ENCODE data around the gene PLA1A. TPM values are rescaled to one million over a fixed set of nuclear protein-coding genes. Genes with fewer than 3 reads are reported as not detected.
A peak's percentile ranks its signal among the peaks of the same experiment; 100 is the strongest.
"Not testable (repeated sequence)": the region's sequence is repeated elsewhere in the genome, so short reads cannot be mapped to it uniquely, and the experiment has no call there.

The PLA1A gene
- total and polyA plus RNA-seq, 10 of the 15 experiments (the other 5 are each of a cell fraction or from before 2014, with no cell fraction given) = 2.9 to 106 (median 4.8) TPM

DNA sequence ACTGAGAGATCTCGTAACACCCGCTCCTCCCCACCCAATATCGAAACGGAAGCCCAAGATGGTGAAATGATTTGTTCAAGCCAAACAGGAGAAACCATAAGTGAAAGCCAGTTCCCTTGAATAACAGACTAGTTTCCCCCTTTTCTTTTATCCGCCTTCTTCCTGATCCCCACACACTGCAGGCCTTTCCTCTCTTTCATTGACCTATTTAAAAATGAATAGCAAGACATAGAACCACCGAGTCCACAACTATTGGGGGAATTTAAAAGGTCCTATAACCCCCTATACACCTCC lies 79.9 kb downstream of the PLA1A start (continued):
- TF ChIP-seq ZNF384 (IDR thresholded peaks at IDR 0.05; ENCODE audit: borderline replicate concordance, low read depth, low read length) = no peak

DNA sequence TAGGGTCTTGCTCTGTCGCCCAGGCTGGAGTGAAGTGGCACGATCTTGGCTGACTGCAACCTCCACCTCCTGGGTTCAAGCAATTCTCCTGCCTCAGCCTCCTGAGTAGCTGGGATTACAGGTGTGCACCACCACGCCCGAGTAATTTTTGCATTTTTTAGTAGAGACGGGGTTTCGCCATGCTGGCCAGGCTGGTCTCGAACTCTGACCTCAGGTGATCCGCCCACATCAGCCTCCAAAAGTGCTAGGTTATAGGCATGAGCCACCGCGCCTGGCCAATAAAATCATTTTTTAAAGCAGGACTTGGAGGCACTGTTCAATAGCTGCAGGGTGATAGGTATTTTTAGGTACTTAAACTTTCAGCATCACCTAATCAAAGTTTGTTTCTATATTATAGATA lies 80.5 kb downstream of the PLA1A start:
- peaks cover 38% of the 10 kb centered on the region for H3K79me2 ChIP-seq (ENCODE audit: control insufficient read depth, insufficient read depth, low read length)
- H3K27me3 ChIP-seq (replicated peaks in 1 of 2; ENCODE audit: control insufficient read depth in 2 of 2, insufficient read depth in 2 of 2, low read length in 1 of 2); DNase-seq (ENCODE audit: low read depth, low spot score); H3K4me1 ChIP-seq (ENCODE audit: control insufficient read depth, insufficient read depth, low read length); H4K20me1 ChIP-seq (ENCODE audit: control insufficient read depth, insufficient read depth); BruUV-seq (replicated peaks); H3K4me3 ChIP-seq; H3K9me3 ChIP-seq (replicated peaks; ENCODE audit: control insufficient read depth, insufficient read depth, low read length); H3K36me3 ChIP-seq (ENCODE audit: control insufficient read depth in 2 of 2, insufficient read depth in 2 of 2, low read length in 1 of 2); FAIRE-seq; H3K9ac ChIP-seq (ENCODE audit: control insufficient read depth, insufficient read depth, low read length); intact Hi-C loops (cut with micrococcal nuclease; ENCODE audit: unreplicated experiment); H2AFZ ChIP-seq (ENCODE audit: control insufficient read depth, low read depth, low read length); ATAC-seq: not testable (repeated sequence)
- 91% methylated on average over 10 of the region's 10 CpGs for WGBS (ENCODE audit: insufficient coverage, insufficient replicate concordance, low lambda C conversion rate, missing lambda C conversion rate)
- in situ Hi-C loops (cut with MboI) = loop anchor here (5.0 to 25.0 kb wide), 2 partner anchors 81 to 391 kb away; partner anchors contain the start of genes ARHGAP31 and PLA1A
- SMC1A ChIA-PET (ENCODE audit: uncharacterized antibody, unreplicated experiment) = interaction anchor here (1.0 to 14.0 kb wide), 9 partner anchors 12 to 795 kb away, joined by 3 to 329 read pairs (median 42); partner anchors contain the start of genes CD80 and PLA1A
- POLR2A ChIA-PET = interaction anchor here (0.6 to 8.3 kb wide), 2 partner anchors 77 to 317 kb away, joined by 3 to 104 read pairs; no protein-coding TSS in a partner anchor
- H3K27ac ChIP-seq (ENCODE audit: control insufficient read depth, insufficient read depth) = peak overlapping the region; percentile 95
- H3K4me2 ChIP-seq (ENCODE audit: control insufficient read depth, insufficient read depth) = peak overlapping the region; percentile 93
- 0 out of 2 replicates have a peak, but pooled peaks have one; percentile 4 for TF ChIP-seq PAX8 (IDR thresholded peaks at IDR 0.05)
- RAD21 ChIA-PET (ENCODE audit: unreplicated experiment) = interaction anchor here (1.7 to 7.7 kb wide), 3 partner anchors 41 to 76 kb away, joined by 6 to 158 read pairs (median 18); no protein-coding TSS in a partner anchor
- CTCF ChIA-PET = interaction anchor here (0.8 to 12.2 kb wide), 6 partner anchors 16 to 795 kb away, joined by 3 to 296 read pairs (median 52); partner anchors contain the start of gene CD80

Other genes starting within 250 kb of the PLA1A start
Only the 7 nearest of the 9 such genes appear.
- gene POGLUT1, start 128.9 kb upstream of the PLA1A start, total RNA-seq (2014; rRNA removed) = 19.1 and 22.7 TPM in 2 replicates
- gene POGLUT1, start 128.9 kb upstream of the PLA1A start, total RNA-seq (2014; rRNA removed; fragmentation: Illumina TruSeq; extraction: Trizol) = 18.5 and 19.0 TPM in 2 replicates
- 20.3 and 27.1 TPM in 2 replicates for gene POGLUT1, start 128.9 kb upstream of the PLA1A start, total RNA-seq (2021)
- 38.3 and 53.7 TPM in 2 replicates for gene POGLUT1, start 128.9 kb upstream of the PLA1A start, polyA plus RNA-seq (2011; rRNA removed)
- 19.8 and 22.5 TPM in 2 replicates for gene POGLUT1, start 128.9 kb upstream of the PLA1A start, polyA plus RNA-seq (2014; fragmentation: Illumina TruSeq; extraction: Trizol)
- gene POGLUT1, start 128.9 kb upstream of the PLA1A start, polyA plus RNA-seq (2014; fragmentation: Nextera tagmentation; extraction: Ambion mirVana) = 10 to 100 TPM; 18.3 to 37.9 TPM
- 13.3 and 16.4 TPM in 2 replicates for gene POGLUT1, start 128.9 kb upstream of the PLA1A start, polyA plus RNA-seq (2014; rRNA removed)
- 10 to 100 TPM; 25.7 to 29.3 TPM for gene POGLUT1, start 128.9 kb upstream of the PLA1A start, polyA plus RNA-seq (2016; fragmentation: Nextera tagmentation; extraction: Ambion mirVana)
- 55.5 and 59.3 TPM in 2 replicates for gene TIMMDC1, start 99.3 kb upstream of the PLA1A start, total RNA-seq (2014; rRNA removed)
- gene TIMMDC1, start 99.3 kb upstream of the PLA1A start, total RNA-seq (2014; rRNA removed; fragmentation: Illumina TruSeq; extraction: Trizol) = 52.3 and 55.9 TPM in 2 replicates
- 76.3 and 79.7 TPM in 2 replicates for gene TIMMDC1, start 99.3 kb upstream of the PLA1A start, total RNA-seq (2021)
- 67.9 and 98.2 TPM in 2 replicates for gene TIMMDC1, start 99.3 kb upstream of the PLA1A start, polyA plus RNA-seq (2011; rRNA removed)
- gene TIMMDC1, start 99.3 kb upstream of the PLA1A start, polyA plus RNA-seq (2014; fragmentation: Illumina TruSeq; extraction: Trizol) = 56.7 and 64.3 TPM in 2 replicates
- 100 to 1,000 TPM; 136 to 146 TPM for gene TIMMDC1, start 99.3 kb upstream of the PLA1A start, polyA plus RNA-seq (2014; fragmentation: Nextera tagmentation; extraction: Ambion mirVana)
- gene TIMMDC1, start 99.3 kb upstream of the PLA1A start, polyA plus RNA-seq (2014; rRNA removed) = 62.5 and 70.8 TPM in 2 replicates
- 100 to 1,000 TPM; 138 to 142 TPM for gene TIMMDC1, start 99.3 kb upstream of the PLA1A start, polyA plus RNA-seq (2016; fragmentation: Nextera tagmentation; extraction: Ambion mirVana)
- gene CD80, start 38.3 kb upstream of the PLA1A start, total RNA-seq (2014; rRNA removed) = 68.7 and 83.3 TPM in 2 replicates
- 64.3 and 70.2 TPM in 2 replicates for gene CD80, start 38.3 kb upstream of the PLA1A start, total RNA-seq (2014; rRNA removed; fragmentation: Illumina TruSeq; extraction: Trizol)
- 51.8 and 54.4 TPM in 2 replicates for gene CD80, start 38.3 kb upstream of the PLA1A start, total RNA-seq (2021)
- gene CD80, start 38.3 kb upstream of the PLA1A start, polyA plus RNA-seq (2011; rRNA removed) = 137 and 157 TPM in 2 replicates
- 61.8 and 81.6 TPM in 2 replicates for gene CD80, start 38.3 kb upstream of the PLA1A start, polyA plus RNA-seq (2014; fragmentation: Illumina TruSeq; extraction: Trizol)
- 10 to 100 TPM; 42.5 to 54.1 TPM for gene CD80, start 38.3 kb upstream of the PLA1A start, polyA plus RNA-seq (2014; fragmentation: Nextera tagmentation; extraction: Ambion mirVana)
- gene CD80, start 38.3 kb upstream of the PLA1A start, polyA plus RNA-seq (2014; rRNA removed) = 60.9 and 68.5 TPM in 2 replicates
- 10 to 100 TPM; 41.4 to 44.5 TPM for gene CD80, start 38.3 kb upstream of the PLA1A start, polyA plus RNA-seq (2016; fragmentation: Nextera tagmentation; extraction: Ambion mirVana)
- gene ADPRH, start 18.4 kb upstream of the PLA1A start, total RNA-seq (2014; rRNA removed) = 15.4 and 17.2 TPM in 2 replicates
- gene ADPRH, start 18.4 kb upstream of the PLA1A start, total RNA-seq (2014; rRNA removed; fragmentation: Illumina TruSeq; extraction: Trizol) = 12.2 and 13.2 TPM in 2 replicates
- 24.9 and 26.0 TPM in 2 replicates for gene ADPRH, start 18.4 kb upstream of the PLA1A start, total RNA-seq (2021)
- gene ADPRH, start 18.4 kb upstream of the PLA1A start, polyA plus RNA-seq (2011; rRNA removed) = 32.6 and 33.1 TPM in 2 replicates
- gene ADPRH, start 18.4 kb upstream of the PLA1A start, polyA plus RNA-seq (2014; fragmentation: Illumina TruSeq; extraction: Trizol) = 24.5 and 25.8 TPM in 2 replicates
- 1 to 10 TPM; 2.3 to 3.7 TPM for gene ADPRH, start 18.4 kb upstream of the PLA1A start, polyA plus RNA-seq (2014; fragmentation: Nextera tagmentation; extraction: Ambion mirVana)
- 16.5 and 19.1 TPM in 2 replicates for gene ADPRH, start 18.4 kb upstream of the PLA1A start, polyA plus RNA-seq (2014; rRNA removed)
- gene ADPRH, start 18.4 kb upstream of the PLA1A start, polyA plus RNA-seq (2016; fragmentation: Nextera tagmentation; extraction: Ambion mirVana) = 10 to 100 TPM; 19.0 to 22.0 TPM
- 3.4 and 3.9 TPM in 2 replicates for gene POPDC2, start 62.7 kb downstream of the PLA1A start, total RNA-seq (2014; rRNA removed)
- 2.7 and 7.5 TPM in 2 replicates for gene POPDC2, start 62.7 kb downstream of the PLA1A start, total RNA-seq (2014; rRNA removed; fragmentation: Illumina TruSeq; extraction: Trizol)
- 3.5 and 3.9 TPM in 2 replicates for gene POPDC2, start 62.7 kb downstream of the PLA1A start, total RNA-seq (2021)
- gene POPDC2, start 62.7 kb downstream of the PLA1A start, polyA plus RNA-seq (2011; rRNA removed) = 8.6 and 12.7 TPM in 2 replicates
- 2.6 and 3.6 TPM in 2 replicates for gene POPDC2, start 62.7 kb downstream of the PLA1A start, polyA plus RNA-seq (2014; fragmentation: Illumina TruSeq; extraction: Trizol)
- gene POPDC2, start 62.7 kb downstream of the PLA1A start, polyA plus RNA-seq (2014; fragmentation: Nextera tagmentation; extraction: Ambion mirVana) = 1 to 10 TPM; 3.5 to 5.3 TPM
- gene POPDC2, start 62.7 kb downstream of the PLA1A start, polyA plus RNA-seq (2014; rRNA removed) = 3.8 and 6.1 TPM in 2 replicates
- 1 to 10 TPM; 1.8 to 4.0 TPM for gene POPDC2, start 62.7 kb downstream of the PLA1A start, polyA plus RNA-seq (2016; fragmentation: Nextera tagmentation; extraction: Ambion mirVana)
- gene COX17, start 79.5 kb downstream of the PLA1A start, total RNA-seq (2014; rRNA removed) = 150 and 153 TPM in 2 replicates
- 191 and 199 TPM in 2 replicates for gene COX17, start 79.5 kb downstream of the PLA1A start, total RNA-seq (2014; rRNA removed; fragmentation: Illumina TruSeq; extraction: Trizol)
- 111 and 113 TPM in 2 replicates for gene COX17, start 79.5 kb downstream of the PLA1A start, total RNA-seq (2021)
- gene COX17, start 79.5 kb downstream of the PLA1A start, polyA plus RNA-seq (2011; rRNA removed) = 112 and 123 TPM in 2 replicates
- 53.8 and 115 TPM in 2 replicates for gene COX17, start 79.5 kb downstream of the PLA1A start, polyA plus RNA-seq (2014; fragmentation: Illumina TruSeq; extraction: Trizol)
- gene COX17, start 79.5 kb downstream of the PLA1A start, polyA plus RNA-seq (2014; fragmentation: Nextera tagmentation; extraction: Ambion mirVana) = 100 to 1,000 TPM; 615 to 717 TPM
- 288 and 295 TPM in 2 replicates for gene COX17, start 79.5 kb downstream of the PLA1A start, polyA plus RNA-seq (2014; rRNA removed)
- gene COX17, start 79.5 kb downstream of the PLA1A start, polyA plus RNA-seq (2016; fragmentation: Nextera tagmentation; extraction: Ambion mirVana) = 100 to 1,000 TPM; 370 to 376 TPM
- 0.56 and 0.76 TPM in 2 replicates for gene CFAP91, start 105.1 kb downstream of the PLA1A start, total RNA-seq (2014; rRNA removed)
- gene CFAP91, start 105.1 kb downstream of the PLA1A start, total RNA-seq (2014; rRNA removed; fragmentation: Illumina TruSeq; extraction: Trizol) = 0.54 and 0.69 TPM in 2 replicates
- gene CFAP91, start 105.1 kb downstream of the PLA1A start, total RNA-seq (2021) = 0.80 and 1.3 TPM in 2 replicates
- gene CFAP91, start 105.1 kb downstream of the PLA1A start, polyA plus RNA-seq (2011; rRNA removed) = 1.2 and 1.4 TPM in 2 replicates
- gene CFAP91, start 105.1 kb downstream of the PLA1A start, polyA plus RNA-seq (2014; fragmentation: Illumina TruSeq; extraction: Trizol) = 1.5 and 2.7 TPM in 2 replicates
- gene CFAP91, start 105.1 kb downstream of the PLA1A start, polyA plus RNA-seq (2014; fragmentation: Nextera tagmentation; extraction: Ambion mirVana) = under 1 TPM; 0.03 to 0.22 TPM
- gene CFAP91, start 105.1 kb downstream of the PLA1A start, polyA plus RNA-seq (2014; rRNA removed) = 2.2 TPM in 2 replicates
- 1 to 10 TPM in 1 of 2 experiments, under 1 TPM in 1; 0.68 to 1.2 TPM for gene CFAP91, start 105.1 kb downstream of the PLA1A start, polyA plus RNA-seq (2016; fragmentation: Nextera tagmentation; extraction: Ambion mirVana)

Measured in GM12878 (cell line).